GM12873 (cell line): ENCODE results near the gene DTX3.

ENCODE experiments used
- CTCF ChIP-seq: IDR thresholded peaks from 2 replicates; pipeline ENCODE4 v1.5.1; 2012; ENCODE audit warnings: low read depth, mild to moderate bottlenecking, moderate library complexity, low read length, control low read depth; ENCODE audit not compliant: insufficient read depth; ENCODE audit errors: missing control alignments

The DTX3 gene

GRCh38 chr12:57605811-57606311, 1.2 kb downstream of the DTX3 start:
- TF ChIP-seq CTCF: no peak

- TF ChIP-seq CTCF: no peak
Observed at GRCh38 chr12:57606399-57606798, 1.8 kb downstream of the DTX3 start.

DNA sequence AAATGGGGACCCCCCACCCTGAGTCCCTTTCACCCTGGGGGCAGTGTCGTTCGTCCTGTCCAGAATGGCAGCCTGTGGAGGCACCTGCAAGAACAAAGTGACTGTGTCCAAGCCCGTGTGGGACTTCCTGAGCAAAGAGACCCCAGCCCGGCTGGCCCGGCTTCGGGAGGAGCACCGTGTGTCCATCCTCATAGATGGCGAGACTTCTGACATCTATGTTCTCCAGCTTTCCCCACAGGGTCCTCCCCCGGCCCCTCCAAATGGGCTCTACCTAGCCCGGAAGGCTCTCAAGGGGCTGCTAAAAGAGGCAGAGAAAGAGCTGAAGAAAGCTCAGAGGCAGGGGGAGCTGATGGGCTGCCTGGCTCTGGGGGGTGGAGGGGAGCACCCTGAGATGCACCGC, 2.2 kb downstream of the DTX3 start:
- TF ChIP-seq CTCF: no peak

DNA sequence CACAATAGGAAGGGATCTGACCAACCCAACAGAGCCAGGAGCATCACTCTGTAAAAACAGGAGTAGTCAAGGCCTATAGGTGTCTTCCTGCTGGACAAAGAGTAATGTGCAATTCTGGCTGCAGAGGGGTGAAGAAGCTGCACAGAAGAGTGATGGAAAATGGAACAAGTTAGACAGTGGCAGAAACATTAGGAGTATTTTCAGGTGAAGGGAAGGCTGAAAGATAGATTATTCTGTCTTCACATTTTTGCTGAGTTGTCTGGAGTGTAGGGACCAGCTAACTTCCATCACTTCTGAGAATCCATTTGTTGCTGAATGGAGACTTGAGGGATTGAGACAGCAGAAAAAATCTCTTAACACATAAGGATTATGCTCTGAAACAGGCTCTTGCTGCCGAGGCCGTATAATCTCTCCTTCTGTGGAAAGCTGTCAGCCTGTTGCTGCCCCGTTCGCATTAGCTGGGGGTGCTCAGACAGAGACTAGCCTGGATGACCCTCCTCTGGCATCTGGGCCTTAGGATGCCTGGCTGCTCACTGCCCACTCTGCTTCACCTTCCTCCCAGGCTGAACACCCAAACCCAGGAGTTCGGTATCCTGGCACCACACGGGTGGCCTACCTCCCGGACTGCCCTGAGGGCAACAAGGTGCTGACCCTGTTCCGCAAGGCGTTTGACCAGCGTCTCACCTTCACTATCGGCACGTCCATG, 3.5 kb downstream of the DTX3 start:
- TF ChIP-seq CTCF: no peak

DNA sequence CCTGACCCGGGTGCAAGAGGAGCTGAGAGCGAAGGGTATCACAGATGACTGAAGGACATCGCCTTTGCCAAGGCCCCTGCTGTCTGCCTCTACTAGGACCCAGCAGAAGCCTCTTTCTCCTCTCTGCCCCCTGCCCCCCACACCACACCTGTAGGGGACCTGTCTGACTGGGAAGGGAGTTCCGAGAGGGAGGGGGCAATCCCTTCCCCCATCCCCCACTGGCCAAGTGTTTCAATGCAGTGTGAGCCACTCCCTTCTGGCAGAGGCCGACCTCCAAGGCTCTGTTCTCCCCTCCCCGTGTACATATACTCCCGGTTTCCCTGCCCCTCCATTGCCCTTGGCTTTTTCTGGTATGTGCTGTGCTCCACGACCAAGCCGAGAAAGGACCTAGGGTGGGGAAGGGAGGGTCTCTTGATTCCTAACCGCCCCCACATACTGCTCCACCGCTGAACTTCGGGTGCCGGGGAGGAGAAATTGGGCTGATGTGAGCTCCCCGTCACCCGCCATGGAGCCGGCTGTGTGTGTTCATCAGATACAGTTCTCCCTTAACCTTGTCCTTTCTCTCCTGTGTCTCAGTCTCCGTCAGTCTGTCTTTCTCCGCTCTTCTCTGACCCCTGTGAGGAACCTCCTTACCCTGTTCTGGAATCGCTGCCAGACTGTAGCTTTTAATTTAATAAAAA, 4.6 kb downstream of the DTX3 start:
- no peak for TF ChIP-seq CTCF

GRCh38 chr12:57609781-57610553, 5.3 kb downstream of the DTX3 start:
- no peak for TF ChIP-seq CTCF

DNA sequence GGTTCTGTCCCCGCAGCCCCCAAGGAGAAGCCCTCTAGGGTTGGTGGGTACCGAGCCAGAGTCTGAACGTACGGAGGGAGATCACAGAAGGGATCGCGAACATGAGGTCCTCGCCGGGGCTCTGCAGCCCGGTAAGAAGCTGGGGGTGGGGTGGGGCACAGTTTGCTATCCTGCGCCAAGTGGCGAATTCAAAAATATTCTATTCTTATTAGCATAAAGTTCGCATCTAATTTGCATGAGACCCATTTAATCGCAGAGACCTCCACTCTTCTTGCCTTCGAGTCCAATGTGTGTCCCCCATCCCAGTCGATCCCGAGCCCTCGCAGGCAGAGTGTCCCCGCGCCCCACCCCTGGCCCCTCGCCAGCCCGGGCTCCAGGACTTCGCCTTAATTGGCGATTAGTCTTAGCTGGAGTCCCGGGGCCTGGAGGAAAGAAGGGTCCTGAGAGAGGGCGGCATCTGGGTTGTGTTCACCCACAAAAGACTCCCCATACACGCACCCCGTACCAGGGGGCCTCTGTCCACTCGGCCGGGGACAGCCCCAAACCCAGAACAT, 6.0 kb downstream of the DTX3 start:
- TF ChIP-seq CTCF: no peak
